HG03103 (cell line): ENCODE data around the gene C11orf21.

Experiments used
- ATAC-seq: cut with Tn5 transposase; IDR thresholded peaks from one replicate; pipeline ENCODE4 v1.9.1; 2021; ENCODE audit warnings: low read depth; ENCODE audit not compliant: unreplicated experiment

C11orf21 gene

GRCh38 chr11:2262301-2263070 lies 39.2 kb downstream of the C11orf21 start:
- no peak for ATAC-seq

GRCh38 chr11:2261436-2262230 lies 40.1 kb downstream of the C11orf21 start:
- ATAC-seq = no peak

- no peak for ATAC-seq
Measured at GRCh38 chr11:2260491-2261364, 41.0 kb downstream of the C11orf21 start.

- ATAC-seq = no peak
Measured at GRCh38 chr11:2259897-2260451, 41.7 kb downstream of the C11orf21 start.

- no peak for ATAC-seq
Measured at GRCh38 chr11:2259466-2259830, 42.3 kb downstream of the C11orf21 start.

GRCh38 chr11:2258501-2259465 lies 42.9 kb downstream of the C11orf21 start:
- ATAC-seq = no peak

- no peak for ATAC-seq
Measured at GRCh38 chr11:2256951-2257700, 44.6 kb downstream of the C11orf21 start.

- ATAC-seq = no peak
Measured at GRCh38 chr11:2256293-2256913, 45.3 kb downstream of the C11orf21 start.

GRCh38 chr11:2252018-2252417 lies 49.7 kb downstream of the C11orf21 start:
- ATAC-seq = no peak

GRCh38 chr11:2251138-2251537 lies 50.6 kb downstream of the C11orf21 start:
- ATAC-seq = no peak

GRCh38 chr11:2250485-2250884 lies 51.2 kb downstream of the C11orf21 start:
- no peak for ATAC-seq

- no peak for ATAC-seq
Measured at GRCh38 chr11:2250041-2250440, 51.7 kb downstream of the C11orf21 start.

GRCh38 chr11:2249189-2249916 lies 52.4 kb downstream of the C11orf21 start:
- ATAC-seq = no peak

- no peak for ATAC-seq
Measured at GRCh38 chr11:2248762-2249161, 53.0 kb downstream of the C11orf21 start.

- no peak for ATAC-seq
Measured at GRCh38 chr11:2248242-2248641, 53.5 kb downstream of the C11orf21 start.

GRCh38 chr11:2247496-2247895 lies 54.2 kb downstream of the C11orf21 start:
- ATAC-seq = no peak
